COR-L47 (cell line): Measurements from ENCODE around the gene TOP2A.

ENCODE experiments used
- DNase-seq: peaks from one replicate; lab custom pipeline; 2025; lab: John Stamatoyannopoulos, UW

TOP2A gene

DNA sequence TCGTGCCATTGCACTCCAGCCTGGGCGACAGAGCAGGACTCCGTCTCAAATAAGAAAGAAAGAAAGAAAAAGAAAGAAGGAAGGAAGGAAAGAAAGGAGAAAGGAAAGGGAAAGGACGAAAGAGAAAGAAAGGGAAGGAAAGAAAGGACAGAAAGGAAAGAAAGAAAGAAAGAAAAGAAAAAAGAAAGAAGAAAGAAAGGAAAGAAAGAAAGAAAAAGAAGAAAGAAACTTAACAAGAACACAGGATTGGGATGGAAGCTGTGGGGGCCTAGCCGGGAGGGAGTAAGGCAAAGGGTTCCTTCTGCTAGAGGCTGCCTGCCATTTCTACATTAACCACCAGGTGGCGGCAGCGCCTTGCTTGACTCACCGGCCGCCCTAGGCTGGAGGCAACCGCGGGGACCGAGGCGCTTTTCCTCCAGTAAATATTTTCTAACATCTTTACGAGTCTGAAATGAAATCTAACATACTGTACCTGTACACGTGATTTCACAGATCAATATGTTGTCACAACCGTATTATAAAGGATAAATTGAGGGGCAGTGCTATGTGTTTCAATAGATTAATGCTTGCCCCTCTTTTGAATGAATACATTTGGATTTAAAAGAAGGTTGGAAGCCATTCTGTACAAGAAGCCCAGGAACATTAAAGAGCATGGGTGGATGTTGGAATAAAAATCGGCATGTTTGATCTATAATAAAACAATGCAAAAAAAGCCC, 59.2 kb downstream of the TOP2A start:
- DNase-seq = peak; percentile 60

DNA sequence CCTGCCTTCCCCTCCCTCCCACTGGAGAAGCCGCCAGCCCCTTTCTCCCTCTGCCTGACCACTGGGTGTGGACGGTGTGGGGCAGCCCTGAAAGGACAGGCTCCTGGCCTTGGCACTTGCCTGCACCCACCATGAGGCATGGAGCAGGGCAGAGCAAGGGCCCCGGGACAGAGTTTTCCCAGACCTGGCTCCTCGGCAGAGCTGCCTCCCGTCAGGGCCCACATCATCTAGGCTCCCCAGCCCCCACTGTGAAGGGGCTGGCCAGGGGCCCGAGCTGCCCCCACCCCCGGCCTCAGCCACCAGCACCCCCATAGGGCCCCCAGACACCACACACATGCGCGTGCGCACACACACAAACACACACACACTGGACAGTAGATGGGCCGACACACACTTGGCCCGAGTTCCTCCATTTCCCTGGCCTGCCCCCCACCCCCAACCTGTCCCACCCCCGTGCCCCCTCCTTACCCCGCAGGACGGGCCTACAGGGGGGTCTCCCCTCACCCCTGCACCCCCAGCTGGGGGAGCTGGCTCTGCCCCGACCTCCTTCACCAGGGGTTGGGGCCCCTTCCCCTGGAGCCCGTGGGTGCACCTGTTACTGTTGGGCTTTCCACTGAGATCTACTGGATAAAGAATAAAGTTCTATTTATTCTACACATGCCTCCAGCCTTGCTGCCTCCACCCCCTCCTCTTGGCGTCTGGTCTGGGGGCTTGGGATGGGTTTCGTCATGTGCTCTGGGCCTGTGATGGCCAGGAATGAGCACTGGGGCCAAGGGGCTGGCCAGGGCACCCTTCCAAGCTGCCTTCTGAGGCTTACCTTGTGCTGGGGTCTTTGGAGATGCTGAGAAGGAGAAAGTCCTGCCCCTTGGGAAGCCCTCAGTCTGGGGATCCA, 60.5 kb downstream of the TOP2A start:
- no peak for DNase-seq

DNA sequence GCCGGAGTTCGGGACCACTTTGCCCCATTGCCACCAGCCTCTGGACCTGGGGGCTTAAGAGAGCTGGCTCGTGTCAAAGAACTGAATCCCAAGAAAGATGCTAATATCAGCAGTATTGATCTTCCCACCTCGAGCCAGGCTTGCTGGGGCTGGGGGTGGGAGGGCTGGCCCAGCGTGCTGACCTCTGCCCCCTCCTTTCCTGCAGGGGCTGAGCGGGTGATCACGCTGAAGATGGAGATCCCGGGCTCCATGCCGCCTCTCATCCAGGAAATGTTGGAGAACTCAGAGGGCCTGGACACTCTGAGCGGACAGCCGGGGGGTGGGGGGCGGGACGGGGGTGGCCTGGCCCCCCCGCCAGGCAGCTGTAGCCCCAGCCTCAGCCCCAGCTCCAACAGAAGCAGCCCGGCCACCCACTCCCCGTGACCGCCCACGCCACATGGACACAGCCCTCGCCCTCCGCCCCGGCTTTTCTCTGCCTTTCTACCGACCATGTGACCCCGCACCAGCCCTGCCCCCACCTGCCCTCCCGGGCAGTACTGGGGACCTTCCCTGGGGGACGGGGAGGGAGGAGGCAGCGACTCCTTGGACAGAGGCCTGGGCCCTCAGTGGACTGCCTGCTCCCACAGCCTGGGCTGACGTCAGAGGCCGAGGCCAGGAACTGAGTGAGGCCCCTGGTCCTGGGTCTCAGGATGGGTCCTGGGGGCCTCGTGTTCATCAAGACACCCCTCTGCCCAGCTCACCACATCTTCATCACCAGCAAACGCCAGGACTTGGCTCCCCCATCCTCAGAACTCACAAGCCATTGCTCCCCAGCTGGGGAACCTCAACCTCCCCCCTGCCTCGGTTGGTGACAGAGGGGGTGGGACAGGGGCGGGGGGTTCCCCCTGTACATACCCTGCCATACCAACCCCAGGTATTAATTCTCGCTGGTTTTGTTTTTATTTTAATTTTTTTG, 61.6 kb downstream of the TOP2A start:
- DNase-seq = no peak

GRCh38 chr17:40355123-40355803, 62.4 kb downstream of the TOP2A start:
- DNase-seq = peak; percentile 48

- no peak for DNase-seq
These were observed 63.2 kb downstream of the TOP2A start for GRCh38 chr17:40354221-40355122.

- DNase-seq = no peak
These were observed 64.8 kb downstream of the TOP2A start for GRCh38 chr17:40352779-40353394.

DNA sequence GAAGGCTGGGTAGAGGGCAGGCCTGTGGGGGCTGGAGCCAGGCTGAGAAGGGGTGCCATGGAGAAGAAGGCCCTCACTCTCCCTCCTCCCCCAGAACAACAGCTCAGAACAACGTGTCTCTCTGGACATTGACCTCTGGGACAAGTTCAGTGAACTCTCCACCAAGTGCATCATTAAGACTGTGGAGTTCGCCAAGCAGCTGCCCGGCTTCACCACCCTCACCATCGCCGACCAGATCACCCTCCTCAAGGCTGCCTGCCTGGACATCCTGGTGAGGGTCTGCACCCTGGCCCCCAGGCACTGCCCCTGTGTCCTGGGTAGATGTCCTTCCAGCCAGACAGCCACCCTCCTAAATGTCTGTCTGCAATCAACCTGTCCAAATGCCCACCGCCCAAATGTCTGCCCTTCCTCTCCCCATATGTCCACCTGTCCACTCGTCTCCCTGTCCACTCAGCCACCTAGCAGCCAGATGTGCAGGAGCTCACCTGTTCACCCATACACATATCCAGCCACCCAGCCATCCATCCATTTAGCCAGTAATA, 65.4 kb downstream of the TOP2A start:
- no peak for DNase-seq

- no peak for DNase-seq
These were observed 66.1 kb downstream of the TOP2A start for GRCh38 chr17:40351359-40352236.

DNA sequence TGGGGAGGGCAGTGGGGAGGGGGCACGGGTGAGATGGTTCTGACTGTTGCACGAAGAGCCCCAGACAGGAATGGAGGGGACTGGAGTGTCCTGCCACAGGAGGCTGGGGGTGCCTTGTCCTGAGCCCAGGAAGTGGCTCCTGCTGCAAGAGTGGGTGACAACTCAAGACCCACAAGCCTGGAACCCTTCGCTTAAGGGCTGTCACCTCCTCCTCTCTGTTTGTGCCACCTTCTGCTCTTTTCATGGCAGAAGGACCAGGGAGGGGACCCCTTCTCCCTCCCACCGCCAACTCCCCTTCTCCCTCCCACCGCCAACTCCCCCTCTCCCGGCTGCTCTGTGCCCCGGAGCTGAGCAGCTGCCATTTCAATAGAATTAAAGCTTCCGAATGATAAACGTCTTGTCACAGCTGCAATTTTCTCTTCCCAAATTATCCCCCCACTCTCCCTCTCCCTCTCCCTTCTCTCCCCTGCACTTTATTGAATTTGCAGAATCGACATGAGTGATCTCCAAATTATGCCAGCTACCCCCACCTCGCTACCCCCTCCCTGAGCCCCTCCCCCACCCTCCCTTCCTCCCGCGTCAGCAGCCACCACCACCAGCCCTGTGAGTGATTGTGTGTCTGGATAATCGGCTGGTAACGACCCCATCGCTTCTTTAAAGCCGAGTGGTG, 66.9 kb downstream of the TOP2A start:
- peak; percentile 34 for DNase-seq

DNA sequence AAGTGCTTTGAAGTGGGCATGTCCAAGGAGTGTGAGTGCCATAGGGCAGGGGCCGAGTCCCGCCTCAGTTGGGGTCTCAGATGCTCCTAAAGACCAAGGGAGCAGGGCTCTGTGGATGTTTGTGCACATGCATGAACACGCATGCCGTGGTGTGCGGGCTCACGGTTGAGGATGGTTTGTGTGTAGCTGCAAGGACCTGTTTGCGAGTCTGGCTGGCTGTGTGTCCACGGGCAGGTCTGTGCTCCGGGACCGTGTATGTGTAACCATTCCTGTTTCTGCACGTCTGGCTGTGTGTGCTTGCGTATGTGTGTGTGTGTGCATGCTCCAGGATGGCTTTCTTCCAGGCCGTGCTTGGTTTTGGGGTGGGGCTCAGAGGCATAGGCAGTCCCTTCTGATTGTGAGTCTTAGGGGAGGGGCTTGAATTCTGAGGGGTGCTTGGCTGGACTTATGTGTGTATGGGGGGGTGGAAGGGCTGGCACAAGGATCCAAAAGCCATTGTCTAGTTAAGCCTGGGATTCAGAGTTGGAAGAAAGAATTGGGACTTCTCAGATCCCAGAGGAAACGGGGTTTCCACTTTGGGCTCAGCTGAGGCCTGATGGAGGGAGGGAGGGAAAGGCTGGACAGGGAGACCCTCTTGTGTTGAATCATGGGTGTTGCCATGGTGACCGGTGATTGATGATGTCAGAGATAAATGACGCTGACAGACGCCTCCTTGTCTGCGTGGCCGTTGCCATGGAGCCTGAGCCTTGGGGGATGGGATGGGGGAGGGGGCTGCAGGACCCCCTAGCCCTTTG, 67.6 kb downstream of the TOP2A start:
- DNase-seq = no peak

DNA sequence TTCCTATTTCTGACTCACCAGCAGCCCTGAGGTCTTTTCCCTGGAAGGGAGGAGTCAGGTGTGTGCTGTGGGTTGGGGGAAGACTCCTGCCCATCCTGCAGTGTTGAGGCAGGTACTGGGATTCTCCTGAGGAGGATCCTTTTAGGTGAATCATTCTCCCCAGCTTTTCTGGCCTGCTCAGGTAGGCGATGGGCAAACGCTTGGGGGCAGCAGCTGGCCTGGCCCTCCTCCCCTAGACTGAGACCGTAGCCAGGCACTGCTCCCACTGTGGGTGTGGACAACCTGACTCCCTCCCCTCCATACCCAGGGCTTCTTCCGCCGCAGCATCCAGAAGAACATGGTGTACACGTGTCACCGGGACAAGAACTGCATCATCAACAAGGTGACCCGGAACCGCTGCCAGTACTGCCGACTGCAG, 68.2 kb downstream of the TOP2A start:
- no peak for DNase-seq

GRCh38 chr17:40348562-40349476, 68.9 kb downstream of the TOP2A start:
- peak; percentile 87 for DNase-seq

DNA sequence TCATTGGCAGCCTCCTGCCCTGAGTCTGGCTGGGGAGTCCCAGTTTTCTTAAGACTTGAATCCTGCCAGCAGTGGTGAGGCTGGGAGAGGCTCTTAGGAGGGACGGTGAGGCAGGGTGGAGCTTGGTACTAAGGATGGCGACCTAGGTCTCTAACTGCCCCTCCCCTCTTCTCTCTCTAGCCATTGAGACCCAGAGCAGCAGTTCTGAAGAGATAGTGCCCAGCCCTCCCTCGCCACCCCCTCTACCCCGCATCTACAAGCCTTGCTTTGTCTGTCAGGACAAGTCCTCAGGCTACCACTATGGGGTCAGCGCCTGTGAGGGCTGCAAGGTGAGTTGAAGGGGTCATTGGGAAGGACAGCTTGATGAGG, 69.6 kb downstream of the TOP2A start:
- DNase-seq = no peak

GRCh38 chr17:40347319-40348135, 70.2 kb downstream of the TOP2A start:
- DNase-seq = no peak

DNA sequence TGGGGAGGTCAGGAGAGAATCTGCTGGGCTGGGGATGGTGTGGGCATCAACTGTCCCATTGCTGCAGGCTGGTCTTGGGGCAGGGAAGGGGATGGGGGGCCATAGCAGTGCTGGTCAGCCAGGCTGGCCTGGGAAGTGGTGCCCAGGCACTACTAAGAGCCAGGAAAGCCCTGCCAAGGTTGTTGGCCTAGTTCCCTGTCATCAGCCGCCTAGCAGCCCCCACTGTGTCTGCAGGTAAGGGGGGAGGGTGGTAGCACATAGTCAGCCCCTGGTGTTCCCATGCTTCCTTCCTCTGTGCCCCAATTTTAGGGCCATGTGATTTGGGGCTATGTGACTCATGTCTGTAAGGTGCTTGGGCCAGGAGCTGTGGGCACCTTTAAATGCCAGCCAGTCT, 70.9 kb downstream of the TOP2A start:
- no peak for DNase-seq
